Fibroblast of the aortic adventitia (primary cell): ENCODE data around the gene MYH11. TPM values are rescaled to one million over a fixed set of nuclear protein-coding genes. Genes with fewer than 3 reads are reported as not detected.
"Not testable (repeated sequence)": the region's sequence is repeated elsewhere in the genome, so short reads cannot be mapped to it uniquely, and the experiment has no call there.

Source experiments
- DNase-seq: peaks from one replicate; pipeline ENCODE4 v3.0.0-alpha.2; 2010; ENCODE audit warnings: low read depth
- H3K4me3 ChIP-seq: 2 replicates; pipeline ENCODE4 v1.5.1; 2011; ENCODE audit warnings: low read depth, mild to moderate bottlenecking, control low read depth, low read length, moderate library complexity
- small RNA-seq: library from RNA; depleted of rRNA; stranded (forward); fragments of <200 nt; gene quantifications from one replicate; pipeline ENCODE3, GENCODE V24; 2012
- total RNA-seq: library from RNA; depleted of rRNA; stranded (reverse); fragments of >200 nt; gene quantifications from 2 replicates; pipeline ENCODE4 v1.2.3, GENCODE V29; 2012; ENCODE audit warnings: low replicate concordance
- TF ChIP-seq, protein P1 (sequence below): IDR thresholded peaks from 2 replicates; pipeline ENCODE4 v1.5.1; 2011; ENCODE audit warnings: mild to moderate bottlenecking, low read length, control low read depth, inconsistent platforms; ENCODE audit not compliant: insufficient read depth

MYH11 gene
- total RNA-seq, 1 donor = not detected

DNA sequence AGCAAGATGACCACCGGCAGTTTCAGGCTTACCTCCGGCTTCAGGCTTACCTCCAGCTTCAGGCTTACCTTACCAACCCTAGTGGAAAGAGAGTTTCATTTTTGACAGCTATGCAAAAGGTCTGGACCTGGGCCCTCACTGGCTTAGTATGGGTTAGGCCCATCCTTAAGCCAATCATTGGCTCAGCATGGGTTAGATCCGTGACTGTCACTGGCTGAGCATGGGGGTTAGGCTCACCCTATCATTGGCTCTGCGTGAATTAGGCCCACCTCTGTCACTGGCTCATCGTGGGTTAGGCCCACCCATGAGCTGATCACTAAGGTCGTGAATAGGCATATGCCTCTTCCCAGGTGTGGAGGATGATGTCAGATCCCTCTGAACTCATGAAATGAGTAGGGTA is 198.7 kb downstream of the MYH11 start:
- TF ChIP-seq, protein P1, sequence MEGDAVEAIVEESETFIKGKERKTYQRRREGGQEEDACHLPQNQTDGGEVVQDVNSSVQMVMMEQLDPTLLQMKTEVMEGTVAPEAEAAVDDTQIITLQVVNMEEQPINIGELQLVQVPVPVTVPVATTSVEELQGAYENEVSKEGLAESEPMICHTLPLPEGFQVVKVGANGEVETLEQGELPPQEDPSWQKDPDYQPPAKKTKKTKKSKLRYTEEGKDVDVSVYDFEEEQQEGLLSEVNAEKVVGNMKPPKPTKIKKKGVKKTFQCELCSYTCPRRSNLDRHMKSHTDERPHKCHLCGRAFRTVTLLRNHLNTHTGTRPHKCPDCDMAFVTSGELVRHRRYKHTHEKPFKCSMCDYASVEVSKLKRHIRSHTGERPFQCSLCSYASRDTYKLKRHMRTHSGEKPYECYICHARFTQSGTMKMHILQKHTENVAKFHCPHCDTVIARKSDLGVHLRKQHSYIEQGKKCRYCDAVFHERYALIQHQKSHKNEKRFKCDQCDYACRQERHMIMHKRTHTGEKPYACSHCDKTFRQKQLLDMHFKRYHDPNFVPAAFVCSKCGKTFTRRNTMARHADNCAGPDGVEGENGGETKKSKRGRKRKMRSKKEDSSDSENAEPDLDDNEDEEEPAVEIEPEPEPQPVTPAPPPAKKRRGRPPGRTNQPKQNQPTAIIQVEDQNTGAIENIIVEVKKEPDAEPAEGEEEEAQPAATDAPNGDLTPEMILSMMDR = no peak
- no peak for DNase-seq
- H3K4me3 ChIP-seq = no peak overlapping the region

DNA sequence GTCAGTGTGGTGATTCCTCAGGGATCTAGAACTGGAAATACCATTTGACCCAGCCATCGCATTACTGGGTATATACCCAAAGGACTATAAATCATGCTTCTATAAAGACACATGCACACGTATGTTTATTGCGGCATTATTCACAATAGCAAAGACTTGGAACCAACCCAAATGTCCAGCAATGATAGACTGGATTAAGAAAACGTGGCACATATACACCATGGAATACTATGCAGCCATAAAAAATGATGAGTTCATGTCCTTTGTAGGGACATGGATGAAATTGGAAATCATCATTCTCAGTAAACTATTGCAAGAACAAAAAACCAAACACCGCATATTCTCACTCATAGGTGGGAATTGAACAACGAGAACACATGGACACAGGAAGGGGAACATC is 201.3 kb downstream of the MYH11 start:
- DNase-seq, H3K4me3 ChIP-seq: not testable (repeated sequence)

DNA sequence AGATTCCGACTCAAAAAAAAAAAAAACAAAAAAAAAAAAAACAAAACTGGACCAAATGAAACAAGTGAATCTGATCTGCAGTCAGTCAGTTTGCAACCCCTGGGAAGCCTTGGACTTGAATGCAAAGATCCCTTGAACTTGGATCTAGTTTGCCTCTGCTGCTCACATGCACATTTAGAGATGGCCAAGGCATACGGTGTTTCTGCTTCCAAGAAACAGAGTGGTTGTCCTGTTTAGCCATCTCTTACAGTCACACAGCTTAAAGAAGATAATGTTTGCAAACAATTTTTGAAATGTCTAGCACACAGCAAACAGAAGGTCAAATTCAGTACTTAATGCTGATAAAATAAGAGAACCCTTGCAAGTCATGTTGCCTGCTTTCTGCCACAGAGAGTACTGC is 202.2 kb downstream of the MYH11 start:
- TF ChIP-seq, protein P1 = no peak
- no peak overlapping the region for H3K4me3 ChIP-seq
- no peak for DNase-seq

DNA sequence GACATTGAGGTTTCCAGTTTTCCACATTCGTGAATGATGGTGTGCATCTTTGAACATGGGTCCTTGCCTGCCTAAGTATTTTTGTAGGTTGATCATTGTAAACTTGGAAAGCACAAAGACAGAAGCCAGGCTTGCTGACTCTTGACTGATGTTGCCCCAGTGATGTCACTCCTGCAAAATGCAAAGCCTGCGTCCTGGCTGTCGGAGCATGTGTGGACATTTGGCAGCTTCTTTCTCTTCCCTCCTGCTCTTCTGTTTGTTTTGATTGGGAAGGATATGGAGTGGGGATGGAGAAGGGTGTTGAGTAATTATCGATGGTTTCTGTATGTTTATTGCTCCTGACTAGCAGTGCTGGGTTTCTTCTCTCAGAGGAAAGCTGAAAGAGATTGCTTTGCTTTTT is 203.6 kb downstream of the MYH11 start:
- peak overlapping the region; percentile 28 for H3K4me3 ChIP-seq
- TF ChIP-seq, protein P1 = no peak
- peak; percentile 89 for DNase-seq

Small RNA genes lying within 50 kb of the gene (small RNA-seq; reads per million reads assigned to genes)
- not detected for gene RNU6-213P

Other genes with a start within 250 kb of the MYH11 start
- gene MARF1, start 213.9 kb downstream of the MYH11 start, total RNA-seq = 27.1 and 74.8 TPM in 2 replicates
- gene NDE1, start 206.8 kb downstream of the MYH11 start, total RNA-seq = 17.5 and 38.9 TPM in 2 replicates
- 42.3 and 55.8 TPM in 2 replicates for gene CEP20, start 31.6 kb upstream of the MYH11 start, total RNA-seq
- 34.6 and 46.2 TPM in 2 replicates for gene ABCC1, start 92.6 kb upstream of the MYH11 start, total RNA-seq